HepG2 (cell line): ENCODE measurements around the gene PIGO. TPM values are rescaled to one million over a fixed set of nuclear protein-coding genes. Genes with fewer than 3 reads are reported as not detected.

Experiments
- ATAC-seq: fragments of 200-7000 bp; cut with Tn5 transposase; 3 replicates; pipeline ENCODE4 v1.9.1; 2020; ENCODE audit warnings: mild to moderate bottlenecking, moderate library complexity
- BruUV-seq: library from RNA; stranded (reverse); fragments of 400-500 nt; replicated peaks from 2 replicates; lab custom pipeline; 2021; lab: Mats Ljungman, UMichigan
- CTCF ChIA-PET: fragments of 300-600 bp; formaldehyde crosslinking; extraction: SDS; loops from one replicate; lab custom pipeline; 2021; ENCODE audit warnings: low total read pairs, inconsistent platforms, low intra/inter-chr PET ratio; lab: Yijun Ruan, JAX
- POLR2A ChIA-PET: fragments of 350-600 bp; sonication (Branson Sonifier 250); formaldehyde crosslinking; loops from one replicate; lab custom pipeline; 2020; ENCODE audit warnings: antibody characterized with exemption, inconsistent platforms; lab: Yijun Ruan, JAX
- DNase-seq: peaks from one replicate; pipeline ENCODE4 v3.0.0-alpha.2; 2015; ENCODE audit warnings: low spot score
- FAIRE-seq: peaks from 3 replicates; lab custom pipeline; 2011; peaks lifted over from hg19 to GRCh38; lab: Jason Lieb, UNC
- H2AFZ ChIP-seq: one replicate; pipeline ENCODE4 v1.6.1; 2011; ENCODE audit warnings: low read length, inconsistent platforms
- H3K27ac ChIP-seq: fragments of 300-600 bp; 3 replicates; pipeline ENCODE4 v1.8.0; 2011; ENCODE audit warnings: mixed run types, mild to moderate bottlenecking, mixed read lengths, low read length, inconsistent platforms; ENCODE audit not compliant: insufficient read depth; ENCODE audit errors: extremely low read length
- H3K27me3 ChIP-seq, 2 experiments: fragments of 200-600 bp in 1 of 2; 2 replicates in 1 of 2; 3 replicates in 1 of 2; pipeline versions ENCODE4 v1.6.0 to v1.8.0; 2011; ENCODE audit warnings: low read length in 2 of 2, mild to moderate bottlenecking in 2 of 2, moderate library complexity in 2 of 2, inconsistent platforms in 1 of 2; ENCODE audit not compliant: insufficient read depth in 2 of 2, control insufficient read depth in 1 of 2
- H3K36me3 ChIP-seq, 2 experiments: fragments of 200-600 bp in 1 of 2; replicated peaks in 1 of 2; 2 replicates in 1 of 2; 3 replicates in 1 of 2; pipeline versions ENCODE4 v1.5.1 to v1.8.0; 2011; ENCODE audit warnings: low read length in 2 of 2, inconsistent platforms in 1 of 2; ENCODE audit not compliant: insufficient read depth in 2 of 2, control insufficient read depth in 1 of 2
- H3K4me1 ChIP-seq: 2 replicates; pipeline ENCODE4 v1.5.1; 2012; ENCODE audit warnings: low read length, inconsistent platforms; ENCODE audit not compliant: insufficient read depth
- H3K4me2 ChIP-seq: 2 replicates; pipeline ENCODE4 v1.6.0; 2011; ENCODE audit warnings: low read depth, low read length, inconsistent platforms
- H3K4me3 ChIP-seq, 3 experiments: fragments of 200-600 bp in 1 of 3; sonication (generic), shearing (Covaris generic) in 1 of 3; replicated peaks in 1 of 3; 2 replicates each; pipeline ENCODE4 v1.5.1; 2011 to 2016; ENCODE audit warnings: low read length in 3 of 3, inconsistent platforms in 2 of 3, low read depth in 2 of 3, mild to moderate bottlenecking in 2 of 3, control low read depth in 1 of 3, mixed read lengths in 1 of 3; ENCODE audit not compliant: insufficient read depth in 1 of 3
- H3K79me2 ChIP-seq: one replicate; pipeline ENCODE4 v1.6.1; 2011; ENCODE audit warnings: low read length, inconsistent platforms; ENCODE audit not compliant: insufficient read depth
- H3K9ac ChIP-seq: 2 replicates; pipeline ENCODE4 v1.6.0; 2011; ENCODE audit warnings: mild to moderate bottlenecking, low read depth, low read length, inconsistent platforms; ENCODE audit not compliant: insufficient read depth
- H3K9me3 ChIP-seq: 2 replicates; pipeline ENCODE4 v1.5.1; 2012; ENCODE audit warnings: mild to moderate bottlenecking, low read length
- H4K20me1 ChIP-seq: 2 replicates; pipeline ENCODE4 v1.6.0; 2011; ENCODE audit warnings: inconsistent platforms, mild to moderate bottlenecking, low read length, moderate library complexity; ENCODE audit not compliant: insufficient read depth
- ATF6 ChIP-seq: sonication (generic); formaldehyde crosslinking; conservative IDR thresholded peaks from 2 replicates; pipeline ENCODE4 v1.4.0; 2020; ENCODE audit warnings: missing genetic modification reagents
- ETV6 ChIP-seq: sonication (generic); formaldehyde crosslinking; conservative IDR thresholded peaks from 2 replicates; pipeline ENCODE4 v1.4.0; 2020; ENCODE audit warnings: missing genetic modification reagents
- FOXM1 ChIP-seq: sonication (generic); formaldehyde crosslinking; IDR thresholded peaks from 2 replicates; pipeline ENCODE4 v1.5.0; 2020; ENCODE audit warnings: missing genetic modification reagents
- KAT8 ChIP-seq: IDR thresholded peaks from 2 replicates; pipeline ENCODE4 v1.6.1; 2016; ENCODE audit warnings: missing genetic modification reagents, missing compliant biosample characterization
- KLF16 ChIP-seq, 2 experiments: sonication (generic) in 1 of 2; formaldehyde crosslinking in 1 of 2; IDR thresholded peaks; 2 replicates each; pipeline versions ENCODE4 v1.6.1 to v1.8.0; 2016 to 2023; ENCODE audit warnings: missing genetic modification reagents in 2 of 2, missing compliant biosample characterization in 1 of 2
- MAZ ChIP-seq, 2 experiments: sonication (generic) in 1 of 2; formaldehyde crosslinking in 1 of 2; IDR thresholded peaks; 2 replicates each; pipeline versions ENCODE4 v1.5.0 to v1.6.1; 2012 to 2020; ENCODE audit warnings: low read depth in 2 of 2, mild to moderate bottlenecking in 2 of 2, borderline replicate concordance in 1 of 2, improper control_type of control experiment in 1 of 2, low read length in 1 of 2, missing genetic modification reagents in 1 of 2, moderate library complexity in 1 of 2
- MXD4 ChIP-seq: IDR thresholded peaks from 2 replicates; pipeline ENCODE4 v1.6.1; 2016; ENCODE audit warnings: mild to moderate bottlenecking, missing biosample characterization, missing genetic modification reagents
- PAWR ChIP-seq: sonication (generic); formaldehyde crosslinking; IDR thresholded peaks from 2 replicates; pipeline ENCODE4 v1.4.0; 2020; ENCODE audit warnings: missing genetic modification reagents, mild to moderate bottlenecking, borderline replicate concordance
- RXRA ChIP-seq: sonication (generic); formaldehyde crosslinking; IDR thresholded peaks from 2 replicates; pipeline ENCODE4 v1.5.1; 2020; ENCODE audit warnings: missing genetic modification reagents
- SMARCC2 ChIP-seq: fragments of 450-650 bp; IDR thresholded peaks from 2 replicates; pipeline ENCODE4 v1.6.1; 2017; ENCODE audit warnings: antibody characterized with exemption, mild to moderate bottlenecking
- STAG1 ChIP-seq: sonication (generic); formaldehyde crosslinking; IDR thresholded peaks from 2 replicates; pipeline ENCODE4 v1.4.0; 2020; ENCODE audit warnings: missing genetic modification reagents
- TMF1 ChIP-seq: sonication (generic); formaldehyde crosslinking; IDR thresholded peaks from 2 replicates; pipeline ENCODE4 v1.8.1; 2022; ENCODE audit warnings: low read depth, missing genetic modification reagents
- ZFP91 ChIP-seq: sonication (generic); formaldehyde crosslinking; IDR thresholded peaks from 2 replicates; pipeline ENCODE4 v1.9.0; 2022; ENCODE audit warnings: missing genetic modification reagents, mild to moderate bottlenecking, borderline replicate concordance
- ZNF331 ChIP-seq: sonication (generic); formaldehyde crosslinking; IDR thresholded peaks from 2 replicates; pipeline ENCODE4 v1.4.0; 2020; ENCODE audit warnings: missing genetic modification reagents
- ZNF414 ChIP-seq: sonication (generic); formaldehyde crosslinking; IDR thresholded peaks from 2 replicates; pipeline ENCODE4 v1.5.0; 2020; ENCODE audit warnings: missing genetic modification reagents
- ZSCAN5A ChIP-seq: sonication (generic); formaldehyde crosslinking; IDR thresholded peaks from 2 replicates; pipeline ENCODE4 v1.8.0; 2022; ENCODE audit warnings: mild to moderate bottlenecking, missing genetic modification reagents, borderline replicate concordance
- WGBS: methylation state at CpG from one replicate; pipeline ENCODE4 v1.1.6; 2017; ENCODE audit warnings: low lambda C conversion rate; 5-methylcytosine and 5-hydroxymethylcytosine counted together
- in situ Hi-C: cut with HindIII; loops from 2 replicates; pipeline ENCODE4 v1.10.0; 2017; ENCODE audit warnings: low pct_unique_long_range_greater_than_20kb; ENCODE audit not compliant: extremely low pct_ligation_motif_present
- intact Hi-C: fragments of 100-400 bp; cut with micrococcal nuclease; formaldehyde crosslinking; loops from one replicate; pipeline ENCODE4 v1.10.0; 2022; ENCODE audit not compliant: unreplicated experiment
- polyA plus RNA-seq, 8 experiments: library from polyadenylated mRNA; depleted of rRNA in 3 of 8; stranded (reverse) in 7 of 8; unstranded in 1 of 8; fragments of >200 nt; fragmentation: Illumina TruSeq in 4 of 8; extraction: Trizol in 4 of 8; gene quantifications; 2 replicates each; pipeline versions ENCODE4 v1.2.1 to v1.2.3, GENCODE V29; 2011 to 2016; ENCODE audit warnings: low read depth in 4 of 8, missing spikeins in 1 of 8, mixed read lengths in 1 of 8; ENCODE audit not compliant: insufficient read depth in 1 of 8
- total RNA-seq, 5 experiments: library from RNA; depleted of rRNA; stranded (reverse); fragments of >200 nt; fragmentation: Illumina TruSeq; extraction: Trizol; gene quantifications; 2 replicates each; pipeline ENCODE4 v1.2.3, GENCODE V29; 2016; ENCODE audit warnings: low read depth in 1 of 5

Gene PIGO
- total and polyA plus RNA-seq, 2 of the 13 experiments (the other 11 are each of a cell fraction or from before 2014, with no cell fraction given) = 20.5 to 26.2 TPM

GRCh38 chr9:35115680-35116538 is 19.5 kb upstream of the PIGO start, which contains the start of gene ATOSB:
Gene ATOSB, minus strand, starts transcription at chr9:35115862. Its CDS starts 7,588 bp downstream, at chr9:35108274.
- Histone ChIP-seq H3K4me3 (peak within 1 kb of the TSS; percentile 78 to 96 (median 79)), H3K9ac (peak within 1 kb of the TSS; percentile 62), H2AFZ (peak within 1 kb of the TSS; percentile 48), H3K27ac (peak within 1 kb of the TSS; percentile 56), H3K79me2 (no peaks in the 10 kb centered on the region), H3K27me3 (no peaks in the 10 kb centered on the region; a peak in 1 of 5 replicates), H4K20me1 (no peaks in the 10 kb centered on the region), H3K36me3 (no peaks in the 10 kb centered on the region), H3K9me3 (no peaks in the 10 kb centered on the region), H3K4me2 (peak within 1 kb of the TSS; percentile 100), H3K4me1 (peaks cover 35% of the 10 kb centered on the region)
- DNase-seq (peak; percentile 90), ATAC-seq (peak; percentile 80), FAIRE-seq (peak; percentile 73)
- 1% methylated on average over 40 of the region's 54 CpGs for WGBS
- BruUV-seq = no TSS peak
- CTCF ChIA-PET = interaction anchor here (2.2 to 2.9 kb wide), 2 partner anchors 143 to 362 kb away, joined by 14 to 40 read pairs; no protein-coding TSS in a partner anchor
- in situ Hi-C loops (loop anchor here (5.0 to 10.0 kb wide), 3 partner anchors 141 to 539 kb away; partner anchors contain the start of genes CCDC107, RMRP and SIT1), intact Hi-C loops (loop anchor here (1.0 to 5.0 kb wide), 3 partner anchors 142 to 361 kb away; no protein-coding TSS in a partner anchor)
- POLR2A ChIA-PET = interaction anchor here (0.8 to 2.9 kb wide), 9 partner anchors 13 to 307 kb away, joined by 3 to 34 read pairs (median 7); partner anchors contain the start of genes FANCG, PIGO, STOML2 and UNC13B
- TF ChIP-seq SMARCC2 = no peak
- TF ChIP-seq KAT8 = 0 out of 2 replicates have a peak, but pooled peaks have one; percentile 0
- 0 out of 4 replicates have a peak, but pooled peaks of 1 of the 2 experiments have one; percentile 28 for TF ChIP-seq KLF16 (CRISPR knock-in tag; IDR thresholded peaks at IDR 0.05)
- TF ChIP-seq ZSCAN5A = no peak
- TF ChIP-seq STAG1 (CRISPR knock-in tag) = no peak
- no peak for TF ChIP-seq MAZ (IDR thresholded peaks at IDR 0.05; ENCODE audit: borderline replicate concordance, low read depth, low read length)
- 0 out of 2 replicates have a peak, but pooled peaks have one; percentile 24 for TF ChIP-seq MAZ (CRISPR knock-in tag; IDR thresholded peaks at IDR 0.05; ENCODE audit: low read depth)
- TF ChIP-seq ATF6 (CRISPR knock-in tag) = no peak
- TF ChIP-seq PAWR (CRISPR knock-in tag) = no peak
- no peak for TF ChIP-seq TMF1 (CRISPR knock-in tag)
- no peak for TF ChIP-seq ETV6 (CRISPR knock-in tag)
- no peak for TF ChIP-seq ZNF414
- TF ChIP-seq RXRA (CRISPR knock-in tag) = peak; percentile 84
- peak; percentile 44; the same call in 1 of the 2 replicates for TF ChIP-seq MXD4 (CRISPR knock-in tag)
- TF ChIP-seq ZNF331 = no peak
- TF ChIP-seq ZFP91 (CRISPR knock-in tag) = peak; percentile 47; the same call in 1 of the 2 replicates
- TF ChIP-seq FOXM1 = no peak
